Activated naive CD4-positive, alpha-beta T cell (primary cell): ENCODE measurements around the gene USP9Y.
"Not testable (repeated sequence)": the region's sequence is repeated elsewhere in the genome, so short reads cannot be mapped to it uniquely, and the experiment has no call there.

Experiments used
- DNase-seq, 4 experiments: peaks; one replicate each; lab custom pipeline; 2025; lab: John Stamatoyannopoulos, UW

Gene USP9Y

GRCh38 chrY:12701181-12701695 lies at the start of gene USP9Y:
Gene USP9Y (plus strand): TSS chrY:12701231. CDS start chrY:12709448, 8,217 bp downstream.
- DNase-seq, result no peak

GRCh38 chrY:12651621-12652036 lies 49.4 kb upstream of the USP9Y start:
- DNase-seq, result no peak

GRCh38 chrY:12661745-12662681 lies 39.0 kb upstream of the USP9Y start:
- DNase-seq, result peak in 2 of 4 experiments; percentile 20 to 60

GRCh38 chrY:12662745-12663591 lies 38.1 kb upstream of the USP9Y start:
- peak in 1 of 4 experiments; percentile 7 for DNase-seq

- not testable (repeated sequence) for DNase-seq
Measured at GRCh38 chrY:12663845-12664244, 37.2 kb upstream of the USP9Y start.

GRCh38 chrY:12678111-12678510 lies 22.9 kb upstream of the USP9Y start:
- DNase-seq, result no peak

GRCh38 chrY:12681535-12681934 lies 19.5 kb upstream of the USP9Y start:
- DNase-seq, result no peak

- DNase-seq, result no peak
Measured at GRCh38 chrY:12688337-12688736, 12.7 kb upstream of the USP9Y start.

GRCh38 chrY:12700087-12700486 lies 944 bp upstream of the USP9Y start:
- no peak for DNase-seq

- no peak for DNase-seq
Measured at GRCh38 chrY:12702174-12702573, 1.1 kb downstream of the USP9Y start.

GRCh38 chrY:12710460-12710859 lies 9.4 kb downstream of the USP9Y start:
- DNase-seq, result no peak

- DNase-seq, result no peak
Measured at GRCh38 chrY:12715376-12715775, 14.3 kb downstream of the USP9Y start.

GRCh38 chrY:12729746-12730145 lies 28.7 kb downstream of the USP9Y start:
- DNase-seq, result no peak

GRCh38 chrY:12733625-12734024 lies 32.6 kb downstream of the USP9Y start:
- no peak for DNase-seq

GRCh38 chrY:12734051-12734450 lies 33.0 kb downstream of the USP9Y start:
- no peak for DNase-seq

- no peak for DNase-seq
Measured at GRCh38 chrY:12741414-12741813, 40.4 kb downstream of the USP9Y start.

GRCh38 chrY:12742725-12743124 lies 41.7 kb downstream of the USP9Y start:
- DNase-seq, result no peak

- no peak for DNase-seq
Measured at GRCh38 chrY:12744091-12744490, 43.1 kb downstream of the USP9Y start.

- DNase-seq, result no peak
Measured at GRCh38 chrY:12749293-12749692, 48.3 kb downstream of the USP9Y start.

GRCh38 chrY:12752856-12753255 lies 51.8 kb downstream of the USP9Y start:
- no peak for DNase-seq

- DNase-seq, result no peak
Measured at GRCh38 chrY:12756021-12756420, 55.0 kb downstream of the USP9Y start.

- no peak for DNase-seq
Measured at GRCh38 chrY:12765976-12766375, 64.9 kb downstream of the USP9Y start.

- no peak for DNase-seq
Measured at GRCh38 chrY:12784521-12784920, 83.5 kb downstream of the USP9Y start.
